Esophagus (tissue), 2 donors: ENCODE data around the gene APOM. TPM values are rescaled to one million over a fixed set of nuclear protein-coding genes. Genes with fewer than 3 reads are reported as not detected.

Experiments
- H3K27ac ChIP-seq, 2 donors: one replicate each; pipeline ENCODE4 v1.5.1; 2013; ENCODE audit warnings: low read depth in 2 of 2, mild to moderate bottlenecking in 2 of 2, inconsistent platforms in 1 of 2, low read length in 1 of 2, moderate library complexity in 1 of 2
- H3K27me3 ChIP-seq, 2 donors: one replicate each; pipeline ENCODE4 v1.6.1; 2013; ENCODE audit warnings: low read length in 2 of 2, control low read depth in 1 of 2, mild to moderate bottlenecking in 1 of 2; ENCODE audit not compliant: insufficient read depth in 2 of 2, control insufficient read depth in 1 of 2
- H3K36me3 ChIP-seq, 2 donors: one replicate each; pipeline ENCODE4 v1.6.1; 2013; ENCODE audit warnings: low read length in 1 of 2; ENCODE audit not compliant: control insufficient read depth in 2 of 2, insufficient read depth in 2 of 2
- H3K4me1 ChIP-seq, 2 donors: one replicate each; pipeline ENCODE4 v1.6.1; 2013; ENCODE audit warnings: low read length in 1 of 2; ENCODE audit not compliant: control insufficient read depth in 2 of 2, insufficient read depth in 2 of 2
- H3K4me3 ChIP-seq, 2 donors: one replicate each; pipeline ENCODE4 v1.5.1; 2013; ENCODE audit warnings: low read length in 2 of 2, mild to moderate bottlenecking in 2 of 2, low read depth in 1 of 2, moderate library complexity in 1 of 2
- H3K9me3 ChIP-seq, 2 donors: one replicate each; pipeline ENCODE4 v1.6.1; 2013; ENCODE audit warnings: mild to moderate bottlenecking in 2 of 2, low read depth in 1 of 2, low read length in 1 of 2, moderate library complexity in 1 of 2; ENCODE audit not compliant: control insufficient read depth in 2 of 2, insufficient read depth in 1 of 2
- WGBS, 2 donors: extraction: QIAGEN DNeasy Blood & Tissue Kit; methylation state at CpG; one replicate each; pipeline ENCODE4 v1.1.7; 2013; 5-methylcytosine and 5-hydroxymethylcytosine counted together
- polyA plus RNA-seq, 2 donors: library from polyadenylated mRNA; stranded (reverse); fragments of 200-250 nt; gene quantifications; one replicate each; pipeline ENCODE4 v1.2.3, GENCODE V29; 2013
- donor health status: healthy with polysubstance abuse.
- donor health status: Bipolar disorder and iron deficiency.

Gene APOM
- polyA plus RNA-seq, 2 donors = 4.3 to 6.0 TPM

- 88 to 90% methylated on average over 8 of the region's 8 CpGs for WGBS, 2 donors
- H3K4me1 ChIP-seq = peaks cover 12 to 18% of the 10 kb centered on the region in 2 donors
- H3K27me3 ChIP-seq = no peaks in the 10 kb centered on the region
- H3K4me3 ChIP-seq = no peak overlapping the region
- H3K27ac ChIP-seq = no peak overlapping the region
- no peaks in the 10 kb centered on the region for H3K9me3 ChIP-seq
- H3K36me3 ChIP-seq = peaks cover 0 to 8% of the 10 kb centered on the region in 2 donors
Measured at GRCh38 chr6:31654574-31655348, 933 bp upstream of the APOM start.

- Histone ChIP-seq H3K36me3 (peaks cover 0 to 13% of the 10 kb centered on the region in 2 donors), H3K4me3 (no peak overlapping the region), H3K9me3 (no peaks in the 10 kb centered on the region), H3K4me1 (peaks cover 12 to 16% of the 10 kb centered on the region in 2 donors), H3K27me3 (no peaks in the 10 kb centered on the region), H3K27ac (no peak overlapping the region)
- 69 to 79% methylated on average over 6 of the region's 6 CpGs for WGBS, 2 donors
Measured at GRCh38 chr6:31657406-31658157, 1.9 kb downstream of the APOM start.

- no peak overlapping the region for H3K27ac ChIP-seq
- H3K36me3 ChIP-seq = peaks cover 0 to 13% of the 10 kb centered on the region in 2 donors
- peaks cover 12 to 19% of the 10 kb centered on the region in 2 donors for H3K4me1 ChIP-seq
Measured at GRCh38 chr6:31658158-31658688, 2.5 kb downstream of the APOM start.

DNA sequence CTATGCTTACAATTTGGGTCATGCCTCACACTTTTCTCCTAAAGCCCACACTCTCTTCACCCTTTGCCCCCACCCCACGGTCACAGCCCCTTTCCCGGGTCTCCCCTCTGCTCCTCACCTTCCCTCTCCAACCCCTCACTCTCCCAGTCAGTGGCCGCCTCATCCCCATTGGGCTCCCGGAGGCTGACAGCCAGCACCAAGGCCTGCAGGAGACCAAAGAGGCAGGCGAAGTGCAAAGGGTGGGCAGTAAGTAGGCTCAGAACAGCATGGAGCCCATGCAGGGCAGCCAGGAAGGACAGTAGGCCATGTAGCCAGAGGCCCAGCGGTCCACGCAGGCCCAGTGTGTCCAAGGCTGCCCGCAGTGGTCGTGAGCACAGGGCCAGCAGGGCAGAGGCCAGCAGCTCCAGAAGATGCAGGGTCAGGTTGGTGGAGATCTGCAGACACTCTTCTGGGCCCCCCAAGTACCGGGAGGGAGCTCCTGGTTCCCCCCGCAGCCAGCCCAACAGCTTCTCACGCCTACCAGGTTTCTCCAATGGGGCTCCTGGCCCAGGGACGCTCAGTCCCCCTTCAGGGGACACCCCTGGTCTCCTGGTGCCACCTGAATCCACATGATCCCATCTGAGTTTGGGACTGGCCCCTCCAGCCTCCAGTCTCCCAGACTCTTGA, 3.4 kb downstream of the APOM start:
- Histone ChIP-seq H3K27me3 (no peaks in the 10 kb centered on the region), H3K4me3 (peak overlapping the region; percentile 71 to 88), H3K36me3 (peaks cover 0 to 13% of the 10 kb centered on the region in 2 donors), H3K4me1 (peaks cover 15 to 21% of the 10 kb centered on the region in 2 donors), H3K9me3 (no peaks in the 10 kb centered on the region), H3K27ac (peak overlapping the region; percentile 94 to 95)
- 78 to 79% methylated on average over 13 of the region's 13 CpGs for WGBS, 2 donors

More at GRCh38 chr6:31658158-31658688, 2.5 kb downstream of the APOM start:
- no peaks in the 10 kb centered on the region for H3K9me3 ChIP-seq
- no peaks in the 10 kb centered on the region for H3K27me3 ChIP-seq
- H3K4me3 ChIP-seq = no peak overlapping the region
- WGBS, 2 donors = 72 to 75% methylated on average over 4 of the region's 4 CpGs

GRCh38 chr6:31659649-31660380, 4.1 kb downstream of the APOM start:
- WGBS, 2 donors = 11 to 13% methylated on average over 13 of the region's 13 CpGs
- Histone ChIP-seq H3K9me3 (no peaks in the 10 kb centered on the region), H3K36me3 (peaks cover 0 to 13% of the 10 kb centered on the region in 2 donors), H3K27me3 (no peaks in the 10 kb centered on the region), H3K4me3 (peak overlapping the region; percentile 71 to 88), H3K4me1 (peaks cover 15 to 21% of the 10 kb centered on the region in 2 donors), H3K27ac (peak overlapping the region; percentile 94 to 95)

GRCh38 chr6:31660381-31661261, 4.9 kb downstream of the APOM start, which contains the start of gene C6orf47:
Gene C6orf47, minus strand, starts transcription at chr6:31660778. Its CDS starts 831 bp downstream, at chr6:31659947.
- Histone ChIP-seq H3K36me3 (peaks cover 0 to 13% of the 10 kb centered on the region in 2 donors), H3K4me1 (peaks cover 15 to 21% of the 10 kb centered on the region in 2 donors), H3K9me3 (no peaks in the 10 kb centered on the region), H3K27me3 (no peaks in the 10 kb centered on the region), H3K4me3 (peak within 1 kb of the TSS; percentile 71 to 88), H3K27ac (peak within 1 kb of the TSS; percentile 94 to 95)
- WGBS, 2 donors = 1% methylated on average over 49 to 52 of the region's 52 CpGs

- Histone ChIP-seq H3K4me1 (peaks cover 15 to 21% of the 10 kb centered on the region in 2 donors), H3K27ac (peak overlapping the region; percentile 94 to 95), H3K9me3 (no peaks in the 10 kb centered on the region), H3K4me3 (peak overlapping the region in 1 of 2 donors; percentile 88), H3K27me3 (no peaks in the 10 kb centered on the region), H3K36me3 (peaks cover 0 to 13% of the 10 kb centered on the region in 2 donors)
- 70 to 77% methylated on average over 12 of the region's 12 CpGs for WGBS, 2 donors
Measured at GRCh38 chr6:31661262-31662123, 5.8 kb downstream of the APOM start.
